K562 (cell line): Measurements from ENCODE around the gene CUX1. TPM values are rescaled to one million over a fixed set of nuclear protein-coding genes. Genes with fewer than 3 reads are reported as not detected.

ENCODE experiments used
- ATAC-seq: fragments of 200-7000 bp; cut with Tn5 transposase; 3 replicates; pipeline ENCODE4 v1.9.1; 2020; ENCODE audit warnings: moderate library complexity
- BruUV-seq: library from RNA; stranded (reverse); fragments of 400-500 nt; replicated peaks from 2 replicates; lab custom pipeline; 2021; lab: Mats Ljungman, UMichigan
- CTCF ChIA-PET: fragments of 300-600 bp; formaldehyde crosslinking; extraction: SDS; loops from one replicate; lab custom pipeline; 2021; ENCODE audit warnings: low intra/inter-chr PET ratio; lab: Yijun Ruan, JAX
- POLR2A ChIA-PET: fragments of 300-600, 350-650 bp; sonication (Branson Sonifier 250); formaldehyde crosslinking; extraction: SDS; loops from one replicate; lab custom pipeline; 2021; ENCODE audit warnings: antibody characterized with exemption, inconsistent platforms; lab: Yijun Ruan, JAX
- DNase-seq, 4 experiments: peaks; one replicate each; pipeline versions ENCODE4 v3.0.0 to v3.0.0-alpha.2; 2011 to 2018; ENCODE audit warnings: low spot score in 3 of 4, mixed read lengths in 3 of 4; ENCODE audit errors: extremely low read depth in 1 of 4
- FAIRE-seq: peaks from 2 replicates; lab custom pipeline; 2011; peaks lifted over from hg19 to GRCh38; lab: Jason Lieb, UNC
- H2AFZ ChIP-seq: 2 replicates; pipeline ENCODE4 v1.6.0; 2011; ENCODE audit warnings: low read depth, low read length, control low read depth, inconsistent platforms
- H3K27ac ChIP-seq: fragments of 200-600 bp; 3 replicates; pipeline ENCODE4 v1.8.0; 2011; ENCODE audit warnings: low read depth, mild to moderate bottlenecking, control low read depth, inconsistent platforms, low read length, moderate library complexity, mixed read lengths; ENCODE audit errors: extremely low read depth
- H3K27me3 ChIP-seq, 2 experiments: fragments of 300-600 bp in 1 of 2; 2 replicates in 1 of 2; 3 replicates in 1 of 2; pipeline versions ENCODE4 v1.6.0 to v1.8.0; 2011; ENCODE audit warnings: inconsistent platforms in 2 of 2, low read length in 2 of 2, mild to moderate bottlenecking in 1 of 2, mixed read lengths in 1 of 2, moderate library complexity in 1 of 2; ENCODE audit not compliant: control insufficient read depth in 2 of 2, insufficient read depth in 2 of 2
- H3K36me3 ChIP-seq: fragments of 300-600 bp; 3 replicates; pipeline ENCODE4 v1.8.0; 2011; ENCODE audit warnings: mild to moderate bottlenecking, low read length, inconsistent platforms; ENCODE audit not compliant: control insufficient read depth, insufficient read depth
- H3K4me1 ChIP-seq, 2 experiments: fragments of 200-600 bp in 1 of 2; replicated peaks in 1 of 2; 2 replicates in 1 of 2; 3 replicates in 1 of 2; pipeline versions ENCODE4 v1.5.1 to v1.8.0; 2011; ENCODE audit warnings: inconsistent platforms in 2 of 2, low read length in 2 of 2, mild to moderate bottlenecking in 1 of 2, mixed read lengths in 1 of 2, moderate library complexity in 1 of 2; ENCODE audit not compliant: control insufficient read depth in 2 of 2, insufficient read depth in 2 of 2
- H3K4me2 ChIP-seq: 2 replicates; pipeline ENCODE4 v1.6.1; 2011; ENCODE audit warnings: low read length, control low read depth, inconsistent platforms, mixed read lengths; ENCODE audit not compliant: insufficient read depth
- H3K4me3 ChIP-seq: fragments of 200-600 bp; sonication (generic), shearing (Covaris generic); 2 replicates; pipeline ENCODE4 v1.5.1; 2016; ENCODE audit warnings: control low read depth, inconsistent platforms
- H3K79me2 ChIP-seq: fragments of 200-600 bp; 3 replicates; pipeline ENCODE4 v1.8.0; 2011; ENCODE audit warnings: low read length, inconsistent platforms; ENCODE audit not compliant: control insufficient read depth, insufficient read depth
- H3K9ac ChIP-seq, 2 experiments: 2 replicates each; pipeline versions ENCODE4 v1.6.0 to v1.6.1; 2011; ENCODE audit warnings: low read depth in 2 of 2, low read length in 2 of 2, control low read depth in 1 of 2, inconsistent platforms in 1 of 2, mild to moderate bottlenecking in 1 of 2, mixed read lengths in 1 of 2; ENCODE audit not compliant: insufficient read depth in 1 of 2
- H3K9me1 ChIP-seq: one replicate; pipeline ENCODE4 v1.6.0; 2011; ENCODE audit warnings: inconsistent platforms, mild to moderate bottlenecking, low read length, moderate library complexity; ENCODE audit not compliant: control insufficient read depth, insufficient read depth
- H3K9me3 ChIP-seq: replicated peaks from 2 replicates; pipeline ENCODE4 v1.5.1; 2011; ENCODE audit warnings: low read depth, low read length, inconsistent platforms; ENCODE audit not compliant: control insufficient read depth, insufficient read depth
- H4K20me1 ChIP-seq: replicated peaks from 2 replicates; pipeline ENCODE4 v1.6.1; 2011; ENCODE audit warnings: low read length, inconsistent platforms, mixed read lengths; ENCODE audit not compliant: control insufficient read depth, insufficient read depth
- BRF1 ChIP-seq: IDR thresholded peaks from 3 replicates; pipeline ENCODE4 v1.6.1; 2011; ENCODE audit warnings: borderline replicate concordance, mild to moderate bottlenecking; ENCODE audit not compliant: insufficient read length; ENCODE audit errors: extremely low read depth
- KAT7 ChIP-seq: sonication (generic); formaldehyde crosslinking; IDR thresholded peaks from 2 replicates; pipeline ENCODE4 v1.8.0; 2022; ENCODE audit warnings: missing genetic modification reagents, mild to moderate bottlenecking, borderline replicate concordance
- MAFF ChIP-seq: IDR thresholded peaks from 2 replicates; pipeline ENCODE4 v1.6.1; 2012; ENCODE audit warnings: low read length, improper control_type of control experiment
- PML ChIP-seq: IDR thresholded peaks from 2 replicates; pipeline ENCODE4 v1.6.1; 2012; ENCODE audit warnings: low read length, inconsistent platforms
- RBM25 ChIP-seq: fragments of 200-400 bp; formaldehyde crosslinking; IDR thresholded peaks from 2 replicates; pipeline ENCODE4 v1.6.1; 2018; ENCODE audit warnings: low read length, low read depth, moderate library complexity; ENCODE audit not compliant: severe bottlenecking
- SP1 ChIP-seq: sonication (generic); formaldehyde crosslinking; IDR thresholded peaks from 2 replicates; pipeline ENCODE4 v1.8.1; 2022; ENCODE audit warnings: mild to moderate bottlenecking, missing genetic modification reagents
- TRIM24 ChIP-seq, 2 experiments: fragments of 450-650 bp; IDR thresholded peaks; 2 replicates each; pipeline ENCODE4 v1.6.1; 2016
- TSC22D4 ChIP-seq: fragments of 450-650 bp; IDR thresholded peaks from 2 replicates; pipeline ENCODE4 v1.6.1; 2016; ENCODE audit warnings: missing genetic modification characterization, missing biosample characterization, control low read depth
- XRCC5 ChIP-seq: fragments of 200-400 bp; formaldehyde crosslinking; IDR thresholded peaks from 2 replicates; pipeline ENCODE4 v1.6.1; 2017; ENCODE audit warnings: low read depth, mild to moderate bottlenecking, low read length
- ZNF121 ChIP-seq: sonication (generic); formaldehyde crosslinking; conservative IDR thresholded peaks from 2 replicates; pipeline ENCODE4 v1.8.0; 2022; ENCODE audit warnings: missing genetic modification reagents
- WGBS: fragments of 100-300 bp; shearing (Covaris generic); methylation state at CpG from one replicate; pipeline ENCODE4 v1.1.6; 2016; ENCODE audit warnings: low coverage, mixed read lengths; ENCODE audit not compliant: insufficient coverage; ENCODE audit errors: missing lambda C conversion rate; 5-methylcytosine and 5-hydroxymethylcytosine counted together
- in situ Hi-C: fragments of 300-500 bp; cut with MboI; formaldehyde crosslinking; loops from 4 replicates; pipeline ENCODE4 v1.15.0; 2018; ENCODE audit warnings: inconsistent platforms, mixed read lengths
- intact Hi-C: fragments of 100-400 bp; cut with micrococcal nuclease; formaldehyde crosslinking; loops from 2 replicates; pipeline ENCODE4 v1.14.2; 2022
- polyA plus RNA-seq, 8 experiments: library from polyadenylated mRNA; depleted of rRNA in 4 of 8; stranded (reverse) in 5 of 8; unstranded in 3 of 8; fragments of >200 nt; fragmentation: Nextera tagmentation in 2 of 8; fragmentation: Illumina TruSeq in 1 of 8; extraction: Ambion mirVana in 2 of 8; extraction: Trizol in 1 of 8; gene quantifications; 2 replicates each; pipeline versions ENCODE4 v1.2.1 to v1.2.3, GENCODE V29; 2011 to 2014; ENCODE audit warnings: inconsistent platforms in 1 of 8, missing spikeins in 1 of 8
- total RNA-seq, 7 experiments: library from RNA; depleted of rRNA in 6 of 7; stranded (reverse); fragments of >200 nt in 6 of 7; fragmentation: Illumina TruSeq in 2 of 7; extraction: Trizol in 2 of 7; gene quantifications; 2 replicates each; pipeline versions ENCODE4 v1.2.1 to v1.2.3, GENCODE V29; 2011 to 2021; ENCODE audit warnings: low replicate concordance in 1 of 7
- TF ChIP-seq, protein P1 (sequence below): fragments of 450-650 bp; IDR thresholded peaks from 2 replicates; pipeline ENCODE4 v1.6.1; 2016

CUX1 gene
- total and polyA plus RNA-seq, 9 of the 15 experiments (the other 6 are each of a cell fraction or from before 2014, with no cell fraction given), result 3.6 to 55.3 (median 25.2) TPM

DNA sequence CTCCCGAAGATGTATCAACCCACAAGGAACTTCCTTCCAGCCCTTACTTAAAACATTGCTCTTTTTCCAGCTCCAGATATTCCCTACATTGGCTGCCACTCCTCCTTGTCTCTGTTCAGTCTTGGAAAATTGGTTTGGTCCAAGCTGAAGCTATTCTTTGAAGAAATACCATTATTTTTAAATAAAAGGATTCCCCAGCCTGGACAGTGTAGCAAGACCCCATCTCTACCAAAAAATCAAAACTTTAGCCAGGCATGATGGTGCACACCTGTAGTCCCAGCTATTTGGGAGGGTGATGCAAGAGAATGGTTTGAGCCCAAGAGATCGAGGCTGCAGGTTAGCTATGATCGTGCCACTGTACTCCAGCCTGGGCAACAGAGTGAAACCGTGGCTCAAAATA, 159.8 kb downstream of the CUX1 start:
- no peak for DNase-seq
- POLR2A ChIA-PET, result interaction anchor here (0.9 to 1.2 kb wide), 4 partner anchors 9 to 16 kb away, joined by 3 to 6 read pairs (median 3); no protein-coding TSS in a partner anchor
- Histone ChIP-seq H4K20me1 (no peaks in the 10 kb centered on the region), H3K4me3 (no peak overlapping the region), H3K36me3 (no peaks in the 10 kb centered on the region), H3K4me2 (no peak overlapping the region), H3K9ac (no peak overlapping the region), H3K9me1 (no peaks in the 10 kb centered on the region), H2AFZ (no peak overlapping the region)
- FAIRE-seq, result no peak
- in situ Hi-C loops, result no loop called here
- intact Hi-C loops, result no loop called here
- WGBS, result 93% methylated on average over 4 of the region's 4 CpGs
- no peak for TF ChIP-seq XRCC5
- TF ChIP-seq MAFF, result no peak
- TF ChIP-seq TSC22D4 (tag), result no peak
- TF ChIP-seq, protein P1, sequence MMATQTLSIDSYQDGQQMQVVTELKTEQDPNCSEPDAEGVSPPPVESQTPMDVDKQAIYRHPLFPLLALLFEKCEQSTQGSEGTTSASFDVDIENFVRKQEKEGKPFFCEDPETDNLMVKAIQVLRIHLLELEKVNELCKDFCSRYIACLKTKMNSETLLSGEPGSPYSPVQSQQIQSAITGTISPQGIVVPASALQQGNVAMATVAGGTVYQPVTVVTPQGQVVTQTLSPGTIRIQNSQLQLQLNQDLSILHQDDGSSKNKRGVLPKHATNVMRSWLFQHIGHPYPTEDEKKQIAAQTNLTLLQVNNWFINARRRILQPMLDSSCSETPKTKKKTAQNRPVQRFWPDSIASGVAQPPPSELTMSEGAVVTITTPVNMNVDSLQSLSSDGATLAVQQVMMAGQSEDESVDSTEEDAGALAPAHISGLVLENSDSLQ, result no peak
- TF ChIP-seq KAT7 (CRISPR knock-in tag), result no peak
- peak; percentile 93 for TF ChIP-seq ZNF121 (CRISPR knock-in tag)
- no peak for TF ChIP-seq TRIM24 (IDR thresholded peaks at IDR 0.05)
- TF ChIP-seq SP1 (CRISPR knock-in tag), result no peak
- TF ChIP-seq PML, result no peak
- peak; percentile 59 for TF ChIP-seq RBM25
- TF ChIP-seq BRF1, result no peak
- TF ChIP-seq, all 486 proteins: peak for 2
- CTCF ChIA-PET, result interaction anchor here (0.6 kb wide), 1 partner anchor 234 kb away, joined by 3 read pairs; no protein-coding TSS in a partner anchor
- no peaks in the 10 kb centered on the region; the same call in 1 of the 2 replicates for H3K9me3 ChIP-seq
- peaks cover 0 to 9% of the 10 kb centered on the region in 2 experiments; a peak in 1 of 5 replicates for H3K4me1 ChIP-seq
- no peak overlapping the region for H3K27ac ChIP-seq
- BruUV-seq, result no TSS peak
- H3K79me2 ChIP-seq, result peaks cover 4% of the 10 kb centered on the region; the same call in 1 of the 3 replicates
- no peak for ATAC-seq
- no peaks in the 10 kb centered on the region for H3K27me3 ChIP-seq
